Left ventricle myocardium inferior (tissue), 1 donor: ENCODE data around the gene CAST. TPM values are rescaled to one million over a fixed set of nuclear protein-coding genes. Genes with fewer than 3 reads are reported as not detected.

Experiments
- DNase-seq: peaks from one replicate; pipeline ENCODE4 v3.0.0-alpha.2; 2020
- H3K27ac ChIP-seq: fragments of 200-600 bp; replicated peaks from 2 replicates; pipeline ENCODE4 v1.8.0; 2021
- H3K27me3 ChIP-seq: fragments of 200-600 bp; 2 replicates; pipeline ENCODE4 v1.8.0; 2021; ENCODE audit warnings: low read depth
- H3K36me3 ChIP-seq: fragments of 200-600 bp; 2 replicates; pipeline ENCODE4 v1.8.0; 2021
- H3K4me1 ChIP-seq: fragments of 200-600 bp; 2 replicates; pipeline ENCODE4 v1.8.0; 2021
- H3K4me3 ChIP-seq: fragments of 200-600 bp; 2 replicates; pipeline ENCODE4 v1.8.0; 2021; ENCODE audit warnings: mild to moderate bottlenecking, moderate library complexity
- H3K9me3 ChIP-seq: fragments of 200-600 bp; replicated peaks from 2 replicates; pipeline ENCODE4 v1.8.0; 2021
- CTCF ChIP-seq: fragments of 200-600 bp; IDR thresholded peaks from 2 replicates; pipeline ENCODE4 v1.8.0; 2021; ENCODE audit warnings: antibody characterized with exemption, mild to moderate bottlenecking, borderline replicate concordance
- intact Hi-C: fragments of 100-400 bp; cut with micrococcal nuclease; formaldehyde crosslinking; loops from one replicate; pipeline ENCODE4 v1.11.0; 2022
- total RNA-seq: library from RNA; stranded (reverse); fragmentation: NEBNext Ultra II Directional; extraction: Animal tissue kit (Norgen Biotek cat#: 25700); gene quantifications from one replicate; pipeline ENCODE4 v1.2.1, GENCODE V29; 2021
- donor health status: DM: no; HTN: yes; CAD: no; lungs with severe emphysema.

Gene CAST
- total RNA-seq, 1 donor from 2014 or later = 649 TPM

DNA sequence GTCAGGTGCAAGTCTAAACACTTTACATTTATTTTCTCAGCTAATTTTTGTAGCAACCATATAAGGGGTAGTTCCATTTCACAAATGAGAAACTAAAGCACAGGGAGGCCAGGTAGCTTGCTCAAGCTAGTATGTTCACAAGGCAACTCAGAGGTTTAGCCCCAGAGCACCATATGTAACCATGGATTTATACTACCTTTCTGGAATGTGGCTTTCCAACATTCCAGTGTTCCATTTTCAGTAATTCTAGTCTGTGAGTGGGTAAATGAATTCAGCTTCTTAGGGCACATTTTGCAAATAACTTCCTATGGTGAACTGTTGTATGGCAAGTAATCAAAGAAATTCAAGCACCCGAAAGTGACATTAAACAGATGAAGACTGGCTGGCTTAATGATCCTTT is 25.0 kb upstream of the CAST start:
- H3K4me3 ChIP-seq = no peak overlapping the region
- no peak for TF ChIP-seq CTCF
- no peak for DNase-seq
- intact Hi-C loops = no loop called here
- H3K4me1 ChIP-seq = no peaks in the 10 kb centered on the region
- no peak overlapping the region for H3K27ac ChIP-seq
- H3K27me3 ChIP-seq = no peaks in the 10 kb centered on the region
- H3K36me3 ChIP-seq = no peaks in the 10 kb centered on the region
- H3K9me3 ChIP-seq = no peaks in the 10 kb centered on the region

- intact Hi-C loops = no loop called here
- H3K27ac ChIP-seq = no peak overlapping the region
- H3K9me3 ChIP-seq = no peaks in the 10 kb centered on the region
- no peaks in the 10 kb centered on the region for H3K4me1 ChIP-seq
- TF ChIP-seq CTCF = no peak
- H3K36me3 ChIP-seq = no peaks in the 10 kb centered on the region
- no peak for DNase-seq
- no peak overlapping the region for H3K4me3 ChIP-seq
- H3K27me3 ChIP-seq = no peaks in the 10 kb centered on the region
Observed at GRCh38 chr5:96638561-96638960, 23.6 kb upstream of the CAST start.

GRCh38 chr5:96640696-96641095 is 21.5 kb upstream of the CAST start:
- no peaks in the 10 kb centered on the region for H3K4me1 ChIP-seq
- H3K36me3 ChIP-seq = no peaks in the 10 kb centered on the region
- intact Hi-C loops = no loop called here
- no peaks in the 10 kb centered on the region for H3K27me3 ChIP-seq
- DNase-seq = no peak
- TF ChIP-seq CTCF = no peak
- H3K9me3 ChIP-seq = no peaks in the 10 kb centered on the region
- H3K27ac ChIP-seq = no peak overlapping the region
- H3K4me3 ChIP-seq = no peak overlapping the region

DNA sequence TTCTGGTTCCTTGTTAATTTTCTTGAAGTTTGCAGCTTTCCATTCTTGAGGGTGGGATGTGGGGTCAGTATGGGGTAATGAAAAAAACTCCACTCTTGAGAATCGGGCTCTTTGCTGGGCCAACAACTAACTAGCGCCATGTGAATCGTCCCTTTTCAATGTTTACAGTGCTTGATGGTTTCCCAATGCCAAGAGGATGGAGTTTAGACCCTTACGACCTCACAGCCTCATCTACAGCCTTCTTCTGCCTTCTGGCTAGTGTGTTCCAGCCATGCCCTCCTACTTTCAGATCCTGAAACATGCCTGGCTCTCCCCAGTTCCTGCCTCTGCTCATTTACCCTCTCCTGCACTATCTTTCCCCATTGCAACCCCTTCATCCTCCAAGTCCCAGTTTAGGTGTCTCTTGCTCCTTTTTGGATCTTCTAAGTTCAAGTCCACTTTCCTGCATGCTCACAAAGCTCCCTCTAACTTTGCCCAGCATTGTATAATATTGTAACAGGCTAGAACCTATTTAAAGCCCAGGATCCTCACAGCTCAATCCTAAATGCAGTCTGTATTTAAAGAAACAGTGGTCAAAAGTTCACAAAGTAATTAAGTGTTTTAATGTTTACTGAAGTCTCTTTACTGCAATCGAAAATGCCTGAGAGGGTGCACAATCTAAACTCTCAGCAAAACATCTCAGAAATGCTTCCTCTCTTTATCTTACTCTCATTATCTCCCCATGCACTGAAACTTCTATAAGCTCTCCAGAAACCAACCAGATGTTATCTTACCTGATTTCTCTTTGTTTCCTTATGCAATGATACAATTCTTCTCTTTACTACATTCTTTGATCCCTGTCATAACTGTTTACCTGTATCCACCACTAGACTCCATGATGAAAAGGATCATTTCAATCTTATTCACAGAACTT is 20.6 kb upstream of the CAST start:
- Histone ChIP-seq H3K4me3 (no peak overlapping the region), H3K36me3 (no peaks in the 10 kb centered on the region), H3K4me1 (no peaks in the 10 kb centered on the region), H3K27me3 (no peaks in the 10 kb centered on the region), H3K27ac (no peak overlapping the region), H3K9me3 (no peaks in the 10 kb centered on the region)
- intact Hi-C loops = no loop called here
- no peak for DNase-seq
- TF ChIP-seq CTCF = no peak

DNA sequence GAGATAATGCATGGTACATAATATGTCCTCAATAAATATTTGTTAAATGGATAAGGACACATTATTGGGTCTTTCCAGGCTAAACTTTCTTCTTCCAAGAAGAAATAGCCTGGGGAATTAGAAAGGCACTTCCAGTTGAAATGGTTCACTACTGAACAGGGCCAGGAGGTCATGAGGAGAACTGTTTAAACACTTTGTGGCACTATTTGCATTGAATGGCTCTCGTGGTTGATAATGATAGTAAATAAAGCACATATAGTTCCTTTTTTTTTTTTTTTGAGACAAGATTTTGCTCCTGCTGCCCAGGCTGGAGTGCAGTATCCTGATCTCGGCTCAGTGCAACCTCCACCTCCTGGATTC is 19.9 kb upstream of the CAST start:
- H3K4me1 ChIP-seq = no peaks in the 10 kb centered on the region
- no peak for TF ChIP-seq CTCF
- DNase-seq = no peak
- H3K36me3 ChIP-seq = no peaks in the 10 kb centered on the region
- intact Hi-C loops = no loop called here
- H3K27ac ChIP-seq = no peak overlapping the region
- no peak overlapping the region for H3K4me3 ChIP-seq
- no peaks in the 10 kb centered on the region for H3K9me3 ChIP-seq
- H3K27me3 ChIP-seq = no peaks in the 10 kb centered on the region
